Stimulated activated CD8-positive, alpha-beta memory T cell treated with anti-CD3 and anti-CD28 coated beads, Interleukin-2, amount 100 ng/mL, for 48 hours (primary cell): Measurements from ENCODE around the gene ONECUT2.

ENCODE experiments used
- DNase-seq, 2 donors: peaks; one replicate each; pipeline ENCODE4 v3.0.0-alpha.2; 2020; ENCODE audit warnings: low read depth in 2 of 2

Gene ONECUT2

DNA sequence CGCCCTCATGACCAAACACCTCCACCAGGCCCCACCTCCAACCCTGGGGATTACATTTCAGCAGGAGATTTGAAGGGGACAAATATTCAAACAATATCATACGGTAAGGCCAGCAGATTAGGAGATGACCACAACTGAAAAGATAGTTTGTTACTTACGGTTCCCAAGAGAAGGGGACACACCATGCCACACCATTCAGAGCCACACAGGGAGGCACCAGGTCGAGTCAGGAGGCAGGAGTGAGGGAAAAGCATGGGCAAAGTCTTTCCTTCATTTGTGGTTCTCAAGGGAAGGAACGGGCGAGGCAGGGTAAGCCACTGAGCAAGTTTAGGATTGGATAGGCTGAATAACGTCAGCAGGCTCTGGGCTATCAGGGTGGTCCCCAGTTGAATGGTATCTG lies 94.0 kb downstream of the ONECUT2 start:
- no peak for DNase-seq

DNA sequence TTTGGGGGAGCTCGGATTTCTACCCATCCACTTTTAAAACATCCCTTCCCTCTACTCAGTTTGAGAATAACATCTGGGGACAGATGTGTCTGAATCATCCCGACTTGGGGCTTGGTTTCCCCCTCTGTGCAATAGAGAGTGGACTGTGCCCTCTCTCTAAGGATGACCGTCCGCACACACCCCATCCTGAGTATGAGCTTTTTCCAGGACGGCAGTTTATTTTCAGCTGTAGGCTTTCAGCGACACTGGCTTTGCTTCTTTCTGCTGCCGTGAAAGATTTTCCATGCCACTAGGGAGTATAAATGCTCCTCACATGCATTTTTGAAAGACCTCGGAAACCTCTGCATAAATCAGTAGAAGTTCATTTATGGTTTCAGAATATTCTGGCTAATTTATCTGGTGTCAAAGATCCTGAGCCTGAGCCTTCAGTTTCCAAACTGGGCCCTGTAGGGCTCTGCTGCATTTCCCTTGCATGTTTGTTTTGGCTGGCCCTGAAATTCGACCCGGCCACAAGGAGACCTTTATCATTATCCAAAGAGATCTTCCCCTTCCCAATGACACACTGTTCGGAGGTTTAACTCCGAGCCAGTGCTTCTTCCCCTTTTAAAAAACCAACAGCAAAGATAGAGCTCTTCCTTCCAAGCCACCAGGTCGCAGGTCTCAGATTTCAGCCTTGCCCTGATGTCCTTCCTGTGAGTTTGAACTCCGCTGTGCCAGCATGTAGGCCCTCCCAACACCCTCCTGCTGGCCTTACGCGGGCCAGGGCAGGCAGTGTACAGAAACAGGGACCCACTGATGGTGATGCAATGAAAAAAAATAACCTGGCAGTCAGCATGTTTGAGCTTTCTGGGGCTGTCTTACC lies 98.1 kb downstream of the ONECUT2 start:
- no peak for DNase-seq

DNA sequence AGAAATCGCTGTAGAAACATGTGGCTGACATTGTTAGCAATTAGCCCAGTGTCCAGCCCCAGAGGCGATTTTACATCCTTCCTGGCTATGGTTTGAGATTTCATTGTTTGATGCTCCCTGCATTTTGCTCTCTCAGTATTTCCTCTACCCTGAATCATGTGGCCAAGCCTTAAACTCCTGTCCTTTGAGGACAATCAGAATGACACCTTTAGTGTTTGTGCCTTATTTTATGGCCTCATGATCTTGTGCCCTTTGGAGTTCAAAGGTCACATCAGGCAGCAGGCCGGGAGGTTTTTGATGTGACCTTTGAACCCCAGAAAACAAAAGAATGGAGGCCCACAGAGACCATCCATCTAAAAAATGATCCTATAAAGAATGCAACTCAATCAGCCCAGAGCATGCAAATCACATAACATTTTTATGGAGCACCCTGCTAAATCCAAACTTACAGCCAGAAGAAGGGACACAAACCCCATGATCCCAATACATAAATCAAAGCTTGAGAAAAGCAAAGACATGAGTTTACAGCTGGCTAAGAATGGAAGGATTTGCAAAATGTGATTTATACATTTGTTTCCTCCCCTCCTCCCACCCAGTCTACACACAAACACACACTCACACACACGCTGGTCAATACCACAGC lies 98.8 kb downstream of the ONECUT2 start:
- no peak for DNase-seq

DNA sequence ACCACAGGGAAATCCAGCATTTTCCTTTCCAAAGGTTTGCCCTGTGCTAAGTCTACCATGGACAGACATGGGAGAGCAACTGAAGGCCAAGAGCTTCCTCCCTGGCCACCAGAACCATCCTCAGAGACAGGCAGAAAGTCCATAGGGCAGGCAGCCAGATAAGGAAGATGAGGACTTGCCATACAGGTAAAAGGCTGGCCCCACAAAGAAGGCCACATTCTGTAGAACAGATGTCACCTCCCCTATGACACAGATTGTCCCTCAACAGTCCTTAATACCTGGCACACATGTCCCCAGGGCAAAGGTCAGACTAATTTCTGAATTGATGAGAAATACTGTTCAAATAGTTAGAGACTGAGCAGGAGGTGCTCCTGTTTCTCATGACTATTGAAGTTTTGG lies 99.3 kb downstream of the ONECUT2 start:
- no peak for DNase-seq

DNA sequence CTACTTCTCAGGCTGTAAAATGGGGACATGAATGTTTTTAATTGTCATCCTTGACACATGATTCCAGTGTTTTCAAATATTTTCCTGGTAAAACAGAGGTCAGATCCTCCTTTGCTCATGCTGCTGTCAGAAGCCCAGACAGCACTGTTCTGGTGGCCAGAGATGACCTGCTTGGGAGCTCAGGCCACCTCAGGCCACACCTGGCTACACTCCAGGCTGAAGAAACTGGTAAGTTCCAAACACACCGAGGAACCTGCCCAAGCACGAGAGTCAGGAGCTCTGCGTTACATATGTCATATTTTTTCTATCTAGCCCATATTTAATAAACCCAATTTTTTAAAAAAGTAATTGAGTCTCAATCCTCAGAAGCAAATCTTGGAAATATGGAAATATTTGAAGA lies 103.4 kb downstream of the ONECUT2 start:
- no peak for DNase-seq

DNA sequence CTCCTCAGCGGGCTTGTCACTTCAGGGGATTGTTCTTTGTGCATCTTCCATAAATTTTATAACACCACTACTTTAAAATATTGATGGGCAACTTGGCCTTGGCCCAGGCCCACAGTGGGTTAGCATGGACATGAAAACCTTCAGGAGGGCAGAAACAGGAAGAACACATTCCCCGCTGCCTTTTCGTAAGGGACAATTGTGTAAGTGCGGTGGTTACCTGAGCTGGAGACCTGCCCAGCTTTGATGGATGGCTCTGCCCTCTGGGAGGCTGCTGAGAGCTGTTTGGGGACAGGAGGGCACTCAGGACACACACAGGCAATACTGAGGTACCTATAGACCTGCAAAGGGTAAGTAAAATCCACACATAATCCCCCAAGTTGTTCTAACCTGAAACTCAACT lies 104.5 kb downstream of the ONECUT2 start:
- no peak for DNase-seq
